ENCODE results near the gene WDFY4.
A peak's percentile ranks its signal among the peaks of the same experiment; 100 is the strongest.

Gene WDFY4

GRCh38 chr10:49025347-49025983 is 340.8 kb downstream of the WDFY4 start:
- no peak overlapping the region for H3K4me2 ChIP-seq (ENCODE audit: low read length)
- no peaks in the 10 kb centered on the region for H3K36me3 ChIP-seq (ENCODE audit: control insufficient read depth, insufficient read depth, low read length)
- no peaks in the 10 kb centered on the region for H3K27me3 ChIP-seq (ENCODE audit: control insufficient read depth, insufficient read depth, low read length)
- no peak overlapping the region for H2AFZ ChIP-seq
- H3K4me3 ChIP-seq (ENCODE audit: low read depth, low read length), result no peak overlapping the region
- H3K27ac ChIP-seq, result peak overlapping the region; percentile 7
- peaks cover 40% of the 10 kb centered on the region for H3K4me1 ChIP-seq
- H3K79me2 ChIP-seq, result peaks cover 3% of the 10 kb centered on the region
- no peaks in the 10 kb centered on the region for H3K9me3 ChIP-seq (ENCODE audit: control insufficient read depth, low read length)
- no peak overlapping the region for H3K9ac ChIP-seq
- no peak for TF ChIP-seq CTCF (IDR thresholded peaks at IDR 0.05)

- Histone ChIP-seq H3K79me2 (peaks cover 3% of the 10 kb centered on the region), H3K27me3 (ENCODE audit: control insufficient read depth, insufficient read depth, low read length) (no peaks in the 10 kb centered on the region)
- peak; percentile 18 for TF ChIP-seq CTCF (IDR thresholded peaks at IDR 0.05)
These were observed 344.0 kb downstream of the WDFY4 start for GRCh38 chr10:49028639-49029038.

GRCh38 chr10:49029666-49030065 is 345.0 kb downstream of the WDFY4 start:
- peaks cover 22% of the 10 kb centered on the region for H3K4me1 ChIP-seq
- H2AFZ ChIP-seq, result no peak overlapping the region
- H3K4me3 ChIP-seq (ENCODE audit: low read depth, low read length), result no peak overlapping the region
- no peak overlapping the region for H3K4me2 ChIP-seq (ENCODE audit: low read length)
- no peak overlapping the region for H3K9ac ChIP-seq
- H3K79me2 ChIP-seq, result peaks cover 3% of the 10 kb centered on the region
- H3K9me3 ChIP-seq (ENCODE audit: control insufficient read depth, low read length), result no peaks in the 10 kb centered on the region
- no peak for TF ChIP-seq CTCF (IDR thresholded peaks at IDR 0.05)
- no peak overlapping the region for H3K27ac ChIP-seq
- H3K27me3 ChIP-seq (ENCODE audit: control insufficient read depth, insufficient read depth, low read length), result no peaks in the 10 kb centered on the region
- no peaks in the 10 kb centered on the region for H3K36me3 ChIP-seq (ENCODE audit: control insufficient read depth, insufficient read depth, low read length)

More at GRCh38 chr10:49028639-49029038, 344.0 kb downstream of the WDFY4 start:
- no peak overlapping the region for H3K9ac ChIP-seq
- no peaks in the 10 kb centered on the region for H3K9me3 ChIP-seq (ENCODE audit: control insufficient read depth, low read length)
- H3K4me3 ChIP-seq (ENCODE audit: low read depth, low read length), result no peak overlapping the region
- H3K4me1 ChIP-seq, result peaks cover 26% of the 10 kb centered on the region
- no peak overlapping the region for H2AFZ ChIP-seq
- H3K36me3 ChIP-seq (ENCODE audit: control insufficient read depth, insufficient read depth, low read length), result no peaks in the 10 kb centered on the region
- H3K27ac ChIP-seq, result peak overlapping the region; percentile 26
- peak overlapping the region; percentile 30 for H3K4me2 ChIP-seq (ENCODE audit: low read length)
